Activated CD8-positive, alpha-beta memory T cell treated with anti-CD3 and anti-CD28 coated beads for 24 hours (primary cell): ENCODE data around the gene DZANK1.
"Not testable (repeated sequence)": the region's sequence is repeated elsewhere in the genome, so short reads cannot be mapped to it uniquely, and the experiment has no call there.

Experiments used
- DNase-seq: peaks from one replicate; pipeline ENCODE4 v3.0.0-alpha.2; 2020

The DZANK1 gene

GRCh38 chr20:18364768-18365167 lies 102.1 kb downstream of the DZANK1 start:
- DNase-seq, result no peak

- no peak for DNase-seq
These were observed 103.1 kb downstream of the DZANK1 start for GRCh38 chr20:18363708-18364107.

- DNase-seq, result no peak
These were observed 103.9 kb downstream of the DZANK1 start for GRCh38 chr20:18362916-18363315.

- DNase-seq, result no peak
These were observed 105.2 kb downstream of the DZANK1 start for GRCh38 chr20:18361678-18362077.

- DNase-seq, result no peak
These were observed 106.2 kb downstream of the DZANK1 start for GRCh38 chr20:18360635-18361034.

- no peak for DNase-seq
These were observed 107.0 kb downstream of the DZANK1 start for GRCh38 chr20:18359854-18360253.

GRCh38 chr20:18349749-18350148 lies 117.1 kb downstream of the DZANK1 start:
- not testable (repeated sequence) for DNase-seq
